HG02588 (cell line): ENCODE data around the gene OPRM1.

Source experiments
- ATAC-seq: cut with Tn5 transposase; IDR thresholded peaks from one replicate; pipeline ENCODE4 v1.9.1; 2021; ENCODE audit warnings: mild to moderate bottlenecking, moderate library complexity; ENCODE audit not compliant: unreplicated experiment

The OPRM1 gene

GRCh38 chr6:154202339-154202738 lies 163.3 kb downstream of the OPRM1 start:
- ATAC-seq = no peak

GRCh38 chr6:154202958-154203357 lies 163.9 kb downstream of the OPRM1 start:
- no peak for ATAC-seq

DNA sequence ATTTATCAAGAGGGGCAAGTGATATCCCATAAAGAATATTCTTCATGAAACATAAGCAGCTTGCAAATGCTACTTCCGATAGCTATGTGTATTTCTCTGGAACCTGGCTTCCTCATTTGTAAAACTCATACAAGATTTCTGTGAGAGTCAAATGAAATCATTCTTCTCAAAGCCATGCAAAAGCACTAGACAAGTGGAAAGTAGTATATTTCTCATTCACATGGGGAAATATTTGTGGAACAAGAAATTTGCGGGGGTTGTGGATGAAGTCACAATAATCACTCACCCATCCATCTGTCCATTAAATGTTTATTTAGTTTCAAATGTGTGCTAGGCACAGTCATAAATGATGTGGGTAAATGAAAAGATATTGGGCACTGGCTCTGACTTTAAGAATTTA lies 167.1 kb downstream of the OPRM1 start:
- no peak for ATAC-seq

- no peak for ATAC-seq
Observed at GRCh38 chr6:154206996-154207395, 168.0 kb downstream of the OPRM1 start.

- ATAC-seq = no peak
Observed at GRCh38 chr6:154209555-154209954, 170.5 kb downstream of the OPRM1 start.

DNA sequence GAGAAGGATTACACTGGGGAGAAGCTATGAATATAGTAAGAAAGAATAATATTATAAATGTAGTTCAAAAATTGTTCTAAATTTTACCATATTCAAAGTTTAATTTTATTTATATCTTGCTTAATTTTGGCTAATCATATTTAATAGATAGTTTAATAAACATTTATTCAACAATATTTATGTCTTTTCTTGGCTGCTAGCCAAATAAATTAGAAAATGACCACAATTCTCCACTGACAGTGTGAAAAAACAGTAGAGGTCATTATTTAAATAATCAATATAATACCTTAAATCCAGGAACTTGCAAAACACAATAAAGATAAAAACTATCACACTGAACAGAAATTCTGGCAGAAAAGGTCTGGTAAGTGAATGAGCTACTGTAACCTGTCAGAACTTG lies 171.6 kb downstream of the OPRM1 start:
- no peak for ATAC-seq

- no peak for ATAC-seq
Observed at GRCh38 chr6:154213782-154214181, 174.7 kb downstream of the OPRM1 start.

GRCh38 chr6:154218301-154218700 lies 179.3 kb downstream of the OPRM1 start:
- ATAC-seq = no peak

GRCh38 chr6:154218787-154219186 lies 179.7 kb downstream of the OPRM1 start:
- no peak for ATAC-seq

- ATAC-seq = no peak
Observed at GRCh38 chr6:154219250-154219649, 180.2 kb downstream of the OPRM1 start.

GRCh38 chr6:154222716-154223115 lies 183.7 kb downstream of the OPRM1 start:
- no peak for ATAC-seq

DNA sequence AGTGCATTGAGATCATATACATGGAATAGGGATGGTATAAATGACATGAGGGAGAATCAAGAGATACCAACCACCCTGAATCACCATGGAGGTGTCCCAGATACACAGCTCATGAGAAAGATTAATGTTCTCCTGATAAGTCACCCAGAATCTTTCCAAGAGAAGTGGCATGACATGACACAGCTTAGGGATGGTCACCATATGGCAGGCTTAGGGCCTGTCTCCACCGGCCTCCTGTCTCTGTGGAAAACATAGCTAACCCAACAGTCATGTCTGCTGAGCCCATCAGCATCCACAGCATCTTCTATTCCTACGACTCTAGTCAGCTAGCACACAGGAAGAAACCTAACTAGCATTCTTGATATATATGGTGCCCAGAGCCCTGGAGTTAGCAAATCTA lies 184.3 kb downstream of the OPRM1 start:
- no peak for ATAC-seq

DNA sequence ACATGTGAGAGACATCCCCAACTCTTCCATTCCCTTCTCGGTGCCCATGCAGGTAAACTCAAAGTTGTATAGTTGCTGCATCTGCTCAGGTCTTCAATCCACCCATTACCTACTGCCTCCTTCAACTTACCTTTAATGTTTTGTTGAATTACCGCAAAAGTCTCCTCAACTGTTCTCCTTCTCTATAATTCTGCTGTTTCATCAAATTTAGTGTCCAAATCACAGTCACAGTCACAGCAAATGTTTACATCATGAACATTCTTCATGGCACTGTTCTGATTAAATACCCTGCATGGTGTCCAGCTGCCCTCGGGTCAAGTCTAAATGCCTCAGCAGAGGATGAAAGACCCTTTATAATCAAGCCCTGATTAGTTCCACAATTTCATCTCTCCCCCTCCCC lies 187.4 kb downstream of the OPRM1 start:
- no peak for ATAC-seq

- ATAC-seq = no peak
Observed at GRCh38 chr6:154227862-154228520, 189.0 kb downstream of the OPRM1 start.

DNA sequence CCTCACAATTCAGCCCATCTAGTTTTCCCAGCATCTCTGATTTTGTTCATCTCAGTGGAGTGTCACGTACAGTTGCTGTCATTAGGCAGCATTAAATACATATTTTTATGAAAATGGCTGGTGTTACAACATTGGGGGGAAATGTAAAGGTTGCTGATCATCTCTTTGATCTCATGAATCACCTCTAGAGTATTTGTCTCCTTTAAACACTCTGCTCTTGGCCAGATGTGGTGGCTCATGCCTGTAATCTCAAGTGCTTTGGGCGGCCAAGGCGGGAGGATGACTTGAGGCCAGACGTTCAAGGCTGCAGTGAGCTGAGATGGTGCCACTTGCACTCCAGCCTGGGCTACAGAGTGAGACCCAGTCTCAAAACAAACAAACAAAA lies 189.5 kb downstream of the OPRM1 start:
- ATAC-seq = no peak

GRCh38 chr6:154229786-154230185 lies 190.7 kb downstream of the OPRM1 start:
- ATAC-seq = peak; percentile 68

DNA sequence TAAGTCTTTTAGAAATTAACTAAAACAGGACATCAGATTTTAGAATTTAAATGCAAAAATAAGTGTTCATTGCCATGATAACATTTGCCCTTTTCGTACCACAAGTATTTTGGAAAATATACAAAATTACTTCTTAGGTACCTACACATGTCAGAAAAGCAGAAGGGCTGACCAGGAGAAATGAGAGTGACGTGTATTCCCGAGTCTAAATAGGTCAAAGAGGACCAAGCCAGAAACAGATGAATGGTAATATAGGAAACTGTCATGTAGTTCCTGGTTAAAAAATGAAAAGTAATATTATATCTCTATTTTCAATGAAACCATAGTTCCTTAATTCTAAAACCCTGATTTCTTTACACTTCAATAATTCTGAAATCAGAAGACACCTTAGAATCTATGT lies 191.4 kb downstream of the OPRM1 start:
- ATAC-seq = no peak

- no peak for ATAC-seq
Observed at GRCh38 chr6:154230910-154231595, 192.0 kb downstream of the OPRM1 start.

GRCh38 chr6:154232013-154232910 lies 193.2 kb downstream of the OPRM1 start:
- no peak for ATAC-seq

GRCh38 chr6:154233383-154233782 lies 194.3 kb downstream of the OPRM1 start:
- no peak for ATAC-seq

- peak; percentile 53 for ATAC-seq
Observed at GRCh38 chr6:154234019-154234772, 195.2 kb downstream of the OPRM1 start.
